ENCODE data around the gene SRGAP3.

Gene SRGAP3

DNA sequence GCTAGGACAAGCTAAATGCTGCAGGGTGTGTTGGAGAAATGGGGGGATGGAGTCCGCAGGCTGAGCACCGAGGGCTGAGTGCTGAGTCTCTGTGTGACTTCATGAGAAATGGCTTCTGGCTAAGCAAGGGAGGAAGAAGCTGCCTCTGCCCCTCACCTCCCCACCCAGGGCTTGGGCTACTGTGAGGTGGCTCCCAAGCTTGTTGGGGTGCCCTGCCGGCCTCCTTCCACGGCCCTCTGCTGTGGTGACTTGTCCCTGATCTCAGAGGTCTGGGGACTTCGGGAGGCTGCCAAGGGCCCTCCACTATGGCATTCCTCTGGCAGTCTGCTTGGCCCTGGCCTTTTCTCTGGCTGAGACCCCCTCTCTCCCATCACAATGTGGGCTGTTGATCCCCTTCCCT is 256.1 kb downstream of the SRGAP3 start:
- in situ Hi-C loops (cut with HindIII; ENCODE audit: low sequenced_read_pairs), result no loop called here

DNA sequence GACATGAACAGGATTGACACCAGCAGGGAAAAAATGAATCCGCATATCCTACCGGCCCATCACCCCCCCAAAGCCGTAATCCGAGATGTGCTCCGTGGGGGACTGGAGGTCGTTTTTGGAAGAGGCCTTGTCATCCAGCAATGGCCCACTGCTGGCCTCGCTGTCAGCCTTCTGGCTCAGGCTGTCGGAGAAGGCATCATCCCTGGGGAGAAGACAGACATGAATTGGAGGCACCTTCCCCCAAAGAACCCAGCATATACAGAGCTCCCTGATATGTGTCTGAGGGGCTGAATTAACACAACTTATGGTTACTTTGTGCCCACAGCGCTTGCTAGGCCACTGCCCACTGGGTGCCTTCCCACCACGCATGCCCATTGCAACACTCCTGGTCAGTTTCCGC is 256.6 kb downstream of the SRGAP3 start:
- in situ Hi-C loops (cut with HindIII; ENCODE audit: low sequenced_read_pairs), result no loop called here

DNA sequence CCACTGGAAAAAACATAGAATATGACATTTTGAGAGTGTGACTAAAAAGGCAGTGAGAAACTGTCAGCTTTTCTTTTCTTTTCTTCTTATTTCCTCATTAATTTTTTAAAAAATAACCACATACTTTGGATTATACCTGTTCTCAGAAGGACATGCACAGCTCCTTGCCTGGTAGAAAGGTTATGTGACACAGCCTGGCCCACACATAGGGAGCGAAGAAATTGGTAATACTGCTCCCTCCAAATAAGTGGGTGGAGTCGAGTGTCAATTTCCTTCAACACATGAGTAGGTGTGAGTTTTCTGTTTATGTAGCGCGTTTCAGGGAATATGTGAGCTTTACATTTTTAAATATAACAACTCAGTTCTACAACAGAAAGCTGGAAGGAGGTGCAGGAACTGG is 257.2 kb downstream of the SRGAP3 start:
- in situ Hi-C loops (cut with HindIII; ENCODE audit: low sequenced_read_pairs), result no loop called here

- in situ Hi-C loops (cut with HindIII; ENCODE audit: low sequenced_read_pairs), result no loop called here
These were observed 258.9 kb downstream of the SRGAP3 start for GRCh38 chr3:8990266-8991215.

GRCh38 chr3:8988791-8989558 is 260.5 kb downstream of the SRGAP3 start:
- in situ Hi-C loops (cut with HindIII; ENCODE audit: low sequenced_read_pairs), result loop anchor here (5.0 kb wide), 1 partner anchor 328 kb away; no protein-coding TSS in a partner anchor

GRCh38 chr3:8988384-8988655 is 261.1 kb downstream of the SRGAP3 start:
- in situ Hi-C loops (cut with HindIII; ENCODE audit: low sequenced_read_pairs), result loop anchor here (5.0 kb wide), 1 partner anchor 329 kb away; no protein-coding TSS in a partner anchor

GRCh38 chr3:8987645-8988383 is 261.6 kb downstream of the SRGAP3 start:
- in situ Hi-C loops (cut with HindIII; ENCODE audit: low sequenced_read_pairs), result loop anchor here (5.0 kb wide), 1 partner anchor 329 kb away; no protein-coding TSS in a partner anchor

- in situ Hi-C loops (cut with HindIII; ENCODE audit: low sequenced_read_pairs), result loop anchor here (5.0 kb wide), 1 partner anchor 330 kb away; no protein-coding TSS in a partner anchor
These were observed 262.2 kb downstream of the SRGAP3 start for GRCh38 chr3:8987226-8987625.

GRCh38 chr3:8986741-8987140 is 262.7 kb downstream of the SRGAP3 start:
- in situ Hi-C loops (cut with HindIII; ENCODE audit: low sequenced_read_pairs), result loop anchor here (5.0 kb wide), 1 partner anchor 331 kb away; no protein-coding TSS in a partner anchor

DNA sequence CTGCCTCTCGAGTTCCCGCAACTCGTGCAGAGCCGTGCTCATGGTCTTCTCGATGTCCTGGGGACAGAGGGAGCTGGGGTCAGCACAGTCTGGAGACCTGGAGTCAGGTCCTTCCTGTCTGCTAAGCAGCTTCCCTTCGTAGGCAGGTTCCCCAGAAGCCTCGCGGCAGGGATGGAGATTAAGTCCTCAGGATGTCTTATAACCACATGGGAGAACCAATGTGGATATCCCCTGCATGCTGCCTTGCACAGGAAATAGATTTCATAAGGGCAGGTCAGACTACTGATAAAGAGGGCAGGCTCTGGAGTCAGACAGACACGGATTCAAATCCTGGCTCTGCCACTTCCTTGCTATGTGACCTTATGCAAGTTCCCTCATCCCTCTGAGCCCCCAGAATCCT is 263.6 kb downstream of the SRGAP3 start:
- in situ Hi-C loops (cut with HindIII; ENCODE audit: low sequenced_read_pairs), result loop anchor here (5.0 kb wide), 1 partner anchor 331 kb away; no protein-coding TSS in a partner anchor

DNA sequence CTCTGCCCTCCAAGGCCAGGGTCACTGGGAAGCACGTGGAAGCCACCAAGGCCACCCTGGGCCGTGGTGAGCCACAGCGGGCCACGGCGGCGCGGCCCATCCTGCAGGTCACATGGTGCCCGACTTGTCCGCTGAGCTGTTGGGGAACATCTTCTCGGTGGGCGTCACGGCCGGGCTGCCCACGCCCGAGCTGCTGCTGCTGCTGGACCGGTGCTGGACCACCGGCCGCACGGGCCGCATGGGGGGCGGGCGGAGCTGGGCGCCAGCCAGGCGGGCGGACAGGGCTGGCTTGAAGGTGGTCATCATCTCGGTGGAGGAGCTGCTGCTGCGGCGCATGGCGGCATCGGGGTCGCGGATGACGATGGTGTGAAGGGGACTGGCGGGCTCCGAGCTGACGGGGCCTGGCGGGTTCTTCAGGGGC is 264.0 kb downstream of the SRGAP3 start:
- in situ Hi-C loops (cut with HindIII; ENCODE audit: low sequenced_read_pairs), result loop anchor here (5.0 kb wide), 1 partner anchor 332 kb away; no protein-coding TSS in a partner anchor

DNA sequence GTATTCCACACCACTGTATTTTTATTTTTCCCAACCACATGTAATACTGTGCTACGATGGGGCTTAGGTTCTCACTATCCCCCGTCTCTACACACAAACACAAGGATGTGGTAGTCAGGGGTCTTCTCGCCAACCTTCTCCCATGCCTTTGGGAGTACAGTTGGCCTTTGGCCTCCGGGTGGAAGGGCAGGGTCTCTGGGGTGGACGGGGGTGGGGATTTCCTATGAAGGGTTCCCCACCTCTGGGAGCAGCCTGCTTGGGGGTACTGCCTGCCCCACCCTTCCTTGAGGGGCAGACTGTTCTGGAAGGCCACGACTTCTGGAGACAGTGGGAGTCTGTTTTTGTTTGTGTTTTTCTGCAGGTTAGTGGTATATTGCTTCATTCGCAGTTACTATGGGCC is 264.9 kb downstream of the SRGAP3 start:
- in situ Hi-C loops (cut with HindIII; ENCODE audit: low sequenced_read_pairs), result no loop called here

- in situ Hi-C loops (cut with HindIII; ENCODE audit: low sequenced_read_pairs), result no loop called here
These were observed 265.4 kb downstream of the SRGAP3 start for GRCh38 chr3:8984081-8984480.

GRCh38 chr3:8983591-8983990 is 265.9 kb downstream of the SRGAP3 start:
- in situ Hi-C loops (cut with HindIII; ENCODE audit: low sequenced_read_pairs), result no loop called here

- in situ Hi-C loops (cut with HindIII; ENCODE audit: low sequenced_read_pairs), result no loop called here
These were observed 266.4 kb downstream of the SRGAP3 start for GRCh38 chr3:8983026-8983425.

DNA sequence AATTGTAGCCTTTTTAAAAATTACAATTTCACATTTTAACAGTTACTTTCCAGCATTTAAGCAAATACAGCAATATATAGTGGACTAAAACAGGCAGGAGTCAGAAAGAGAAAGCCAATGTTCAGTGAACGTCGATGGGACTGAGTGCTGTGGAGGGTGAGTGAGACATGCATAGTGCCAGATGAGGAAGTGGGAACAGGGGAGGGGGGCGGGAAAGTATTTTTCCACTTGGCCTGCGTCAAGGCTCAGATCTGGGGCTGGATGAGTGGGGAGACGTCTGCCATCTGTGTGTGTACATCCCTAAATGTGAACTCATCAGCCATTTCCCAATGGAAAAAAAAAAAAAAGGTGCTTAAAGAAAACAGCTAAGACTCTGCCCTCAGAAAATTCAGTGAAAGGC is 266.9 kb downstream of the SRGAP3 start:
- in situ Hi-C loops (cut with HindIII; ENCODE audit: low sequenced_read_pairs), result no loop called here

DNA sequence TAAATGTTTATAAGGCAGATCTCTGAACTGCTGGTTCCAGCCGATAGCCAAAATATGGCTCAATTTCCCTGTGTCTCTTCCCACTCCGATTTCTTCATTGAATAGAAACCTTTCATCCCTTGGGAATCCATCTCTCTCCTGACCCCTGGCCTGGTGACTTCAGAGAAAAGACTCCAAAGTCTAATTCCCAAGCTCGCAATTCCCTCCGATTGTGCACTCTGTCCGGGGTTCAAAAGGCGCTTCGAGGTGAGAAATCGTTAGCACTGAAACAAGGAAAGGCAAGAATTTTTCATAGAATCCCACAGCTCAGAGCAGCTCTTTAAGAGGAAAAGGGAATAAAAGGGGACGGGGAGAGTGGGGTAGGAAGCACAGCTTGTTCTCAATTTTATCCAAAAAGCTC is 267.7 kb downstream of the SRGAP3 start:
- in situ Hi-C loops (cut with HindIII; ENCODE audit: low sequenced_read_pairs), result no loop called here

DNA sequence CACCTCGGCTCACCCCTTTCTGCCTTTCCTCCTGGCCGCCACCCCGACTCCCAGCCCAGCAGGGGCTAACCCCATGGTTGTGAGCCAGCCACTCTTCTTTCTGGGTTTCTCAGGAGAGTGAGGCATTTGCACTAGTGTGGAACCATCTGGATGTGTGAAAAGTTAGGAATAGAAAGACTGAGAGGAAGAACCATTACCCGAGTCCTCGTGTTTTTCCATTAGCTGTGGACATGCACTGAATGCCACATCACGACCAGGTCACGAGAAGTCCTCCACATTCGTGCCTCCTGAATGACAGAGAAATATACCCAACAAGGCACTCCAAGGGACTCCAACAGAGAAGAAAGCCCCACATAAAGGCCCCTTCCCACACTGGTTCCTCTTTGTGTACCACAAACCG is 268.1 kb downstream of the SRGAP3 start:
- in situ Hi-C loops (cut with HindIII; ENCODE audit: low sequenced_read_pairs), result no loop called here

DNA sequence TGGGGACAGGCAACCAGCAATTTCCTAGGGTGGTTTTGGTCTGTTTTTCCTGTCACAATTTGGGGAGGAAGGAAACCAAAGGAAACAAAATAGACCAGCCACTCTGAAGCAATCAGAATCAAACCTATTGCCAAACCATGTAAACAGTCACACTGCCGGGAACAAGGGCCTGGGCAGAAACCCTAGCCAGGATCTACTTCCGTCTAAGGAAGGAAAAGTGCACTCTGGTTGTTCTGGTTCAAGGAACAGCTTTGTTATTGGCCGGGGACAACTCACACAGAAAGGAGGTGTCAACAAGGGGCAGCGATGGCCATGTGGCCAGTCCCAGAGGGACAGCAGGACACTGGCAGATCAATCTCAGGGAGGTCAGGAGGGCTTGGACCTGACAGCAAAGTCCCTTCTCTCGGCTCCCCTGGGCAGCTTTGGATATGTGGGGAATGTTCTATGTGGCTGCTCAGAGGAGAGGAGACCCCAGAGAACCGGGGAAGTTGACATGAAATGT is 268.6 kb downstream of the SRGAP3 start:
- in situ Hi-C loops (cut with HindIII; ENCODE audit: low sequenced_read_pairs), result no loop called here

GRCh38 chr3:8979262-8979661 is 270.2 kb downstream of the SRGAP3 start:
- in situ Hi-C loops (cut with HindIII; ENCODE audit: low sequenced_read_pairs), result no loop called here

GRCh38 chr3:8978551-8978950 is 270.9 kb downstream of the SRGAP3 start:
- in situ Hi-C loops (cut with HindIII; ENCODE audit: low sequenced_read_pairs), result no loop called here
